ENCODE measurements around the gene TNFRSF12A.
"Not testable (repeated sequence)": the region's sequence is repeated elsewhere in the genome, so short reads cannot be mapped to it uniquely, and the experiment has no call there.

Gene TNFRSF12A

DNA sequence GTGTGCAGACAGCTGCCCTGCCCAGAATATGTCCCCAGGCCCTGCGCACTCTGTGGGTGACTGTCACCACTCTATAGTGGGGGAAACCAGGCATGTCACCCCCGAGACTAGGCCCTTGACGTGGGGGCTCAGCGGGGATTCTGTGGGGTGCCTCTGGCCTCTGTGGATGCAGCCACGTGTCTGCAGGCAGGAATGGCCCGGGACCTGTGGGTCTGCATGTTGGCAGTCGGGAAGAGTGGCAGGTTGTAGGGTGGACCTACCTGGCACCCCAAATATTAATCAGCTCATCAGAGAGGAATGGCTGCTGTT is 46.2 kb downstream of the TNFRSF12A start:
- Histone ChIP-seq H3K9me3 (ENCODE audit: control insufficient read depth, low read length) (no peaks in the 10 kb centered on the region), H3K36me3 (ENCODE audit: control insufficient read depth, insufficient read depth, low read length, severe bottlenecking) (no peaks in the 10 kb centered on the region), H3K4me1 (ENCODE audit: control insufficient read depth, insufficient read depth, low read length) (peaks cover 8% of the 10 kb centered on the region), H3K27me3 (replicated peaks; ENCODE audit: control insufficient read depth, insufficient read depth, low read length) (peaks cover 11% of the 10 kb centered on the region), H3K4me3 (ENCODE audit: low read length) (no peak overlapping the region), H3K9ac (ENCODE audit: low read length) (no peak overlapping the region)
- no peak for DNase-seq (ENCODE audit: low read depth)

DNA sequence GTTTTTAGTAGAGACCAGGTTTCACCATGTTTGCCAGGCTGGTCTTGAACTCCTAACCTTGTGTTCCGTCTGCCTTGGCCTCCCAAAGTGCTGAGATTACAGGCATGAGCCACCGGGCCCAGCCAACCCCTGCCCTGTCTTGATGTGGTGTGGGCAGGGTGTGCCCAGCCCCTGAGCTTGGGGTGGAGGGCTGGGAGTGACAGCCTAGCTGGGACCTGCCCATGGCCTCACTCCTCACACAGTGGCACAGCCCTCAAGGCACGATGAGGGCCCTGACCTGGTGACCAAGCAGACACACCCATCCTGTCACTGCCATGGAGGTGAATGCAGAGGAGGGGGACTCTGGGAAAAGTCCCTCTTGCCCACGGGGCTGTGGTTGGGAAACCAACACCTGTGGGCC is 48.3 kb downstream of the TNFRSF12A start:
- Histone ChIP-seq H3K27me3 (replicated peaks; ENCODE audit: control insufficient read depth, insufficient read depth, low read length) (peaks cover 16% of the 10 kb centered on the region), H3K9me3 (ENCODE audit: control insufficient read depth, low read length) (no peaks in the 10 kb centered on the region), H3K4me1 (ENCODE audit: control insufficient read depth, insufficient read depth, low read length) (peaks cover 8% of the 10 kb centered on the region), H3K9ac (ENCODE audit: low read length) (no peak overlapping the region), H3K36me3 (ENCODE audit: control insufficient read depth, insufficient read depth, low read length, severe bottlenecking) (no peaks in the 10 kb centered on the region), H3K4me3 (ENCODE audit: low read length) (no peak overlapping the region)
- DNase-seq (ENCODE audit: low read depth) = no peak

DNA sequence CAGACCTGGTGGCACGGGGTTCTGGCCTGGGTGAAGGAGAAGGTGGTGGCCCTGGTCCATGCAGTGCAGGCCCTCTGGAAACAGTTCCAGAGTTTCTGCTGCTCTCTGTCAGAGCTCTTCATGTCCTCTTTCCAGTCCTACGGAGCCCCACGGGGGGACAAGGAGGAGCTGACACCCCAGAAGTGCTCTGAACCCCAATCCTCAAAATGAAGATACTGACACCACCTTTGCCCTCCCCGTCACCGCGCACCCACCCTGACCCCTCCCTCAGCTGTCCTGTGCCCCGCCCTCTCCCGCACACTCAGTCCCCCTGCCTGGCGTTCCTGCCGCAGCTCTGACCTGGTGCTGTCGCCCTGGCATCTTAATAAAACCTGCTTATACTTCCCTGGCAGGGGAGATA is 49.0 kb downstream of the TNFRSF12A start:
- H3K9ac ChIP-seq (ENCODE audit: low read length); DNase-seq (ENCODE audit: low read depth); H3K4me1 ChIP-seq (ENCODE audit: control insufficient read depth, insufficient read depth, low read length): not testable (repeated sequence)

DNA sequence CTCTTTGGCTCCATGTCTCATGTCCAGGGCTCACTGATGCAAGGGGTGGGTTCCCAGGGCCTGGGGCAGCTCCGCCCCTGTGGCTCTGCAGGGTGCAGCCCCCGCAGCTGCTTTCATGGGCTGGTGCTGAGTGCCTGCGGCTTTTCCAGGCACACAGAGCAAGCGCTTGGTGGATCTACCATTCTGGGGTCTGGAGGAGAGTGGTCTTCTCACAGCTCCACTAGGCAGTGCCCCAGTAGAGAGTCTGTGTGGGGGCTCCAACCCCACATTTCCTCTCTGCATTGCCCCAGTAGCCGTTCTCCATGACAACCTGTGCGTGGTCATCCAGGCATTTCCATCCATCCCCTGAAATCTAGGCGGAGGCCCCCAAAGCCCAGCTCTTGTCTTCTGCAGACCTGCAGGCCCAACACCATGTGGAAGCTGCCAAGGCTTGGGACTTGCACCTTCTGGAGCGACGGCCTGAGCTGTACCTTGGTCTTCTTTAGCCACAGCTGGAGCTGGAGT is 50.5 kb downstream of the TNFRSF12A start:
- H3K27me3 ChIP-seq (replicated peaks; ENCODE audit: control insufficient read depth, insufficient read depth, low read length) = peaks cover 19% of the 10 kb centered on the region
- H3K9ac ChIP-seq (ENCODE audit: low read length) = no peak overlapping the region
- no peaks in the 10 kb centered on the region for H3K4me1 ChIP-seq (ENCODE audit: control insufficient read depth, insufficient read depth, low read length)
- no peak for DNase-seq (ENCODE audit: low read depth)
- H3K4me3 ChIP-seq (ENCODE audit: low read length) = no peak overlapping the region
- no peaks in the 10 kb centered on the region for H3K9me3 ChIP-seq (ENCODE audit: control insufficient read depth, low read length)
- no peaks in the 10 kb centered on the region for H3K36me3 ChIP-seq (ENCODE audit: control insufficient read depth, insufficient read depth, low read length, severe bottlenecking)

More for the DNA sequence above, 49.0 kb downstream of the TNFRSF12A start:
- H3K27me3 ChIP-seq (replicated peaks; ENCODE audit: control insufficient read depth, insufficient read depth, low read length) = peaks cover 23% of the 10 kb centered on the region
- not testable (repeated sequence) for H3K9me3 ChIP-seq (ENCODE audit: control insufficient read depth, low read length); H3K36me3 ChIP-seq (ENCODE audit: control insufficient read depth, insufficient read depth, low read length, severe bottlenecking); H3K4me3 ChIP-seq (ENCODE audit: low read length)

DNA sequence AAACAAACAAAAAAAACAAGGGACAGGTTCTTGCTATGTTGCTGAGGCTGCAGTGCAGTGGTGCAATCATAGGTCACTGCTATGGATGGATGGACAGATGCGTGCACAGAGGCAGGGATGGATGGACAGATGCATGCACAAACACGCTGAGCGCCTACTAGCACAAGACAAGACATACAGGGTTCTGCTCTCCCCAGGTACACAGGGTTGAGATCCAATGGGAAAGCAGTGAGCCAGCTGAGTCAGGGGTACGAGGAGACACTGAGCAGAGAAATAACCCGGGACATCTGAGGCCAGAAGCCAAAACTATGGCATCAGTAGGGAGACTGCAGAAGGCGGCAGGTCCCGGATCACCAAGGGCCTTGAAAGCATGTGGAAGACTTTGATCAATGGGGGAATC is 51.5 kb downstream of the TNFRSF12A start:
- Histone ChIP-seq H3K4me1 (ENCODE audit: control insufficient read depth, insufficient read depth, low read length) (no peaks in the 10 kb centered on the region), H3K36me3 (ENCODE audit: control insufficient read depth, insufficient read depth, low read length, severe bottlenecking) (no peaks in the 10 kb centered on the region), H3K27me3 (replicated peaks; ENCODE audit: control insufficient read depth, insufficient read depth, low read length) (peaks cover 22% of the 10 kb centered on the region), H3K4me3 (ENCODE audit: low read length) (no peak overlapping the region), H3K9ac (ENCODE audit: low read length) (no peak overlapping the region), H3K9me3 (ENCODE audit: control insufficient read depth, low read length) (no peaks in the 10 kb centered on the region)
- DNase-seq (ENCODE audit: low read depth) = no peak

Measured in adipocyte (in vitro differentiated cells).